ENCODE data around the gene ERP27. TPM values are rescaled to one million over a fixed set of nuclear protein-coding genes. Genes with fewer than 3 reads are reported as not detected.

ERP27 gene
- total RNA-seq, 1 experiment from 2014 or later, result not detected

GRCh38 chr12:14890701-14891100 lies 47.6 kb downstream of the ERP27 start:
- H3K4me1 Mint-ChIP-seq (ENCODE audit: insufficient read depth, unreplicated experiment), result peaks cover 8% of the 10 kb centered on the region
- CTCF ChIA-PET, result interaction anchor here (0.5 to 1.3 kb wide), 2 partner anchors 8 to 704 kb away, joined by 3 to 4 read pairs; no protein-coding TSS in a partner anchor

GRCh38 chr12:14886271-14886670 lies 52.1 kb downstream of the ERP27 start:
- intact Hi-C loops (cut with micrococcal nuclease), result no loop called here
- CTCF ChIA-PET, result no interaction called here
- no peak for TF ChIP-seq CTCF (IDR thresholded peaks at IDR 0.05; ENCODE audit: unreplicated experiment)
- POLR2A ChIA-PET, result no interaction called here
- Mint-ChIP-seq H3K9me3 (ENCODE audit: unreplicated experiment) (no peaks in the 10 kb centered on the region), H3K36me3 (ENCODE audit: insufficient read depth, unreplicated experiment) (no peaks in the 10 kb centered on the region), H3K4me3 (ENCODE audit: unreplicated experiment) (no peak overlapping the region), H3K4me1 (ENCODE audit: insufficient read depth, unreplicated experiment) (peaks cover 19% of the 10 kb centered on the region), H3K27ac (ENCODE audit: low read depth, unreplicated experiment) (no peak overlapping the region), H3K27me3 (ENCODE audit: insufficient read depth, unreplicated experiment) (peaks cover 16% of the 10 kb centered on the region)
- DNase-seq (ENCODE audit: unreplicated experiment), result peak; percentile 11
- BruUV-seq (replicated peaks), result no TSS peak

More at GRCh38 chr12:14890701-14891100, 47.6 kb downstream of the ERP27 start:
- H3K4me3 Mint-ChIP-seq (ENCODE audit: unreplicated experiment), result no peak overlapping the region
- TF ChIP-seq CTCF (IDR thresholded peaks at IDR 0.05; ENCODE audit: unreplicated experiment), result no peak
- DNase-seq (ENCODE audit: unreplicated experiment), result no peak
- POLR2A ChIA-PET, result interaction anchor here (0.9 to 1.5 kb wide), 2 partner anchors 12 to 17 kb away, joined by 3 to 7 read pairs; no protein-coding TSS in a partner anchor
- H3K27me3 Mint-ChIP-seq (ENCODE audit: insufficient read depth, unreplicated experiment), result peaks cover 16% of the 10 kb centered on the region
- H3K27ac Mint-ChIP-seq (ENCODE audit: low read depth, unreplicated experiment), result no peak overlapping the region
- BruUV-seq (replicated peaks), result no TSS peak
- H3K36me3 Mint-ChIP-seq (ENCODE audit: insufficient read depth, unreplicated experiment), result no peaks in the 10 kb centered on the region
- H3K9me3 Mint-ChIP-seq (ENCODE audit: unreplicated experiment), result no peaks in the 10 kb centered on the region
- intact Hi-C loops (cut with micrococcal nuclease), result no loop called here

- peak within 1 kb of the TSS; percentile 60 for H3K4me3 Mint-ChIP-seq (ENCODE audit: unreplicated experiment)
Observed at GRCh38 chr12:14885718-14886221, 52.6 kb downstream of the ERP27 start, which contains the start of gene MGP. Gene MGP, minus strand, starts transcription at chr12:14885854. Its CDS starts 63 bp downstream, at chr12:14885791.

GRCh38 chr12:14884458-14884878 lies 53.9 kb downstream of the ERP27 start:
- intact Hi-C loops (cut with micrococcal nuclease), result no loop called here
- peak overlapping the region; percentile 79 for H3K27ac Mint-ChIP-seq (ENCODE audit: low read depth, unreplicated experiment)

More at GRCh38 chr12:14885718-14886221, 52.6 kb downstream of the ERP27 start, which contains the start of gene MGP:
- ChIA-PET POLR2A (no interaction called here), CTCF (no interaction called here)
- BruUV-seq (replicated peaks), result no TSS peak
- peaks cover 19% of the 10 kb centered on the region for H3K4me1 Mint-ChIP-seq (ENCODE audit: insufficient read depth, unreplicated experiment)
- intact Hi-C loops (cut with micrococcal nuclease), result no loop called here
- peak within 1 kb of the TSS; percentile 79 for H3K27ac Mint-ChIP-seq (ENCODE audit: low read depth, unreplicated experiment)
- no peak for TF ChIP-seq CTCF (IDR thresholded peaks at IDR 0.05; ENCODE audit: unreplicated experiment)
- DNase-seq (ENCODE audit: unreplicated experiment), result peak; percentile 60
- H3K9me3 Mint-ChIP-seq (ENCODE audit: unreplicated experiment), result no peaks in the 10 kb centered on the region
- H3K27me3 Mint-ChIP-seq (ENCODE audit: insufficient read depth, unreplicated experiment), result peaks cover 16% of the 10 kb centered on the region
- no peaks in the 10 kb centered on the region for H3K36me3 Mint-ChIP-seq (ENCODE audit: insufficient read depth, unreplicated experiment)

More at GRCh38 chr12:14884458-14884878, 53.9 kb downstream of the ERP27 start:
- CTCF ChIA-PET, result interaction anchor here (0.7 kb wide), 1 partner anchor 8 kb away, joined by 4 read pairs; no protein-coding TSS in a partner anchor
- Mint-ChIP-seq H3K4me1 (ENCODE audit: insufficient read depth, unreplicated experiment) (peaks cover 19% of the 10 kb centered on the region), H3K4me3 (ENCODE audit: unreplicated experiment) (peak overlapping the region; percentile 60), H3K36me3 (ENCODE audit: insufficient read depth, unreplicated experiment) (no peaks in the 10 kb centered on the region), H3K27me3 (ENCODE audit: insufficient read depth, unreplicated experiment) (peaks cover 16% of the 10 kb centered on the region), H3K9me3 (ENCODE audit: unreplicated experiment) (no peaks in the 10 kb centered on the region)
- POLR2A ChIA-PET, result interaction anchor here (0.8 to 1.3 kb wide), 7 partner anchors 9 to 112 kb away, joined by 3 to 9 read pairs (median 3); no protein-coding TSS in a partner anchor
- no TSS peak for BruUV-seq (replicated peaks)
- DNase-seq (ENCODE audit: unreplicated experiment), result peak; percentile 89
- no peak for TF ChIP-seq CTCF (IDR thresholded peaks at IDR 0.05; ENCODE audit: unreplicated experiment)
